OCI-LY7 (cell line): Measurements from ENCODE around the gene MYO18A.

ENCODE experiments used
- CTCF ChIP-seq: fragments of 200-600 bp; sonication (generic); conservative IDR thresholded peaks from 2 replicates; pipeline ENCODE4 v1.5.1; 2014; ENCODE audit warnings: mild to moderate bottlenecking, antibody characterized with exemption, low read length, moderate library complexity, mixed read lengths
- EZH2phosphoT487 ChIP-seq: fragments of 200-600 bp; sonication (generic); IDR thresholded peaks from 2 replicates; pipeline ENCODE4 v1.6.1; 2018; ENCODE audit warnings: low read depth, borderline replicate concordance, mild to moderate bottlenecking, mixed run types, antibody characterized with exemption, low read length, moderate library complexity, mixed read lengths

GRCh38 chr17:29086628-29087332, 93.4 kb downstream of the MYO18A start:
- TF ChIP-seq CTCF (no peak), EZH2phosphoT487 (no peak)
